Suprapubic skin (tissue), 4 donors: ENCODE results near the gene TNFSF13B.

Source experiments
- CTCF ChIP-seq, 2 donors: fragments of 200-600 bp in 1 of 2; fragments of 450-650 bp in 1 of 2; sonication (generic) in 1 of 2; IDR thresholded peaks; one replicate each; pipeline ENCODE4 v1.5.1; 2016 to 2019; ENCODE audit warnings: antibody characterized with exemption in 2 of 2, mild to moderate bottlenecking in 1 of 2, moderate library complexity in 1 of 2
- POLR2A ChIP-seq, 2 donors: fragments of 450-650 bp; IDR thresholded peaks; one replicate each; pipeline ENCODE4 v1.6.1; 2017; ENCODE audit warnings: antibody characterized with exemption in 2 of 2, mild to moderate bottlenecking in 2 of 2, moderate library complexity in 2 of 2
- POLR2AphosphoS5 ChIP-seq, 3 donors: sonication (generic); formaldehyde crosslinking; IDR thresholded peaks; one replicate each; pipeline ENCODE4 v1.6.1; 2017; ENCODE audit warnings: antibody characterized with exemption in 3 of 3

DNA sequence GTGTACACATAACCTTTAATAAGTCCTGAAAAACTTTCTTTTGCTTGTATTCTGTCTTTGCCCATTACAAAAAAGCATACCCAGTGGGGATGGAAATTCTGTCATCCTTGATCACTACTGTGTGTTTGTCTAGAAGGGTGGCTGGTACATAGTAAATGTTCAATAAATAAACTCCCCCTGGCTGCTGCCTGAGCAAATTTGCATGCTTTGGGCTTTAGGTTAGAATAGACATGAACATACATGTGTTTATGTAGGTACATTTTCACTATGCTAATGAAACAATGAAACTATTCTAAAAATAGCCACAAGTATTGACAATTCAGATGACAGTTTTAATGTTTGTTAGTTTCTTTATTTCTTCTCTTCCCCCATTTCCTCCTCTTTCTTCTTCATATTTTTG is 36.1 kb downstream of the TNFSF13B start:
- TF ChIP-seq CTCF (IDR thresholded peaks at IDR 0.05) (no peak), POLR2A (IDR thresholded peaks at IDR 0.05) (no peak), POLR2AphosphoS5 (IDR thresholded peaks at IDR 0.05) (no peak)
